Esophagus squamous epithelium (tissue), 4 donors: ENCODE measurements around the gene CCDC187.

Experiments
- POLR2A ChIP-seq, 4 donors: fragments of 450-650 bp; IDR thresholded peaks; one replicate each; pipeline ENCODE4 v1.6.1; 2017; ENCODE audit warnings: antibody characterized with exemption in 4 of 4, mild to moderate bottlenecking in 4 of 4, moderate library complexity in 3 of 4
- TF ChIP-seq, protein P1 (sequence below), 6 experiments: fragments of 450-650 bp in 4 of 6; fragments of 200-600 bp in 2 of 6; sonication (generic) in 2 of 6; IDR thresholded peaks; one replicate each; pipeline ENCODE4 v1.5.1; 2016 to 2019; ENCODE audit warnings: antibody characterized with exemption in 6 of 6, mild to moderate bottlenecking in 4 of 6, moderate library complexity in 4 of 6

DNA sequence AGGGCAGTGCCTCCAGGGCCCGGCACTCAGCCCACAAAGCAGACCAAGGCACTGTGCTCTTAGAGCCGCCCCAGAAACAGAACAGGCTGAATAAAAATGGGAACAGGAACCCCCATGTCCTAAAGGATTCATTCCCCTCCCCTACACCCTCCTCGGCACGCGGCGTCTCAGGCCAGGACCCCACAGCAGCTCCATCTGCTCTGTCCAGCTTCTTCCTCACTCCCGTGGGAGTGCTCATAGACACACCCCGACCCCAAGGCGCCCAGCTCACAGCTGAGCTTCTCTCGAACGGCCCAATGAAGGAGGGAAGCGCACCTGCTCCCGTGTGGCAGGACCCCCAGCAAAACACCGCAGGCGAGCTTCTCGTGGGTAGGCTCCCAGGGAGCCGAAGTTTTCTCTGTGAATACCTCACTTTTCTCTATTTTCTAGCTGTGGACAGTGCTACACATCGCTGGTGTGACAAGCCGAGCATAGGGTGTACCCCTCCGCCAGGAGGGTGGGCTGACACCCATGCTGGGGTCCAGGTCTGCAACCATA is 42.9 kb downstream of the CCDC187 start:
- TF ChIP-seq, protein P1, sequence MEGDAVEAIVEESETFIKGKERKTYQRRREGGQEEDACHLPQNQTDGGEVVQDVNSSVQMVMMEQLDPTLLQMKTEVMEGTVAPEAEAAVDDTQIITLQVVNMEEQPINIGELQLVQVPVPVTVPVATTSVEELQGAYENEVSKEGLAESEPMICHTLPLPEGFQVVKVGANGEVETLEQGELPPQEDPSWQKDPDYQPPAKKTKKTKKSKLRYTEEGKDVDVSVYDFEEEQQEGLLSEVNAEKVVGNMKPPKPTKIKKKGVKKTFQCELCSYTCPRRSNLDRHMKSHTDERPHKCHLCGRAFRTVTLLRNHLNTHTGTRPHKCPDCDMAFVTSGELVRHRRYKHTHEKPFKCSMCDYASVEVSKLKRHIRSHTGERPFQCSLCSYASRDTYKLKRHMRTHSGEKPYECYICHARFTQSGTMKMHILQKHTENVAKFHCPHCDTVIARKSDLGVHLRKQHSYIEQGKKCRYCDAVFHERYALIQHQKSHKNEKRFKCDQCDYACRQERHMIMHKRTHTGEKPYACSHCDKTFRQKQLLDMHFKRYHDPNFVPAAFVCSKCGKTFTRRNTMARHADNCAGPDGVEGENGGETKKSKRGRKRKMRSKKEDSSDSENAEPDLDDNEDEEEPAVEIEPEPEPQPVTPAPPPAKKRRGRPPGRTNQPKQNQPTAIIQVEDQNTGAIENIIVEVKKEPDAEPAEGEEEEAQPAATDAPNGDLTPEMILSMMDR (IDR thresholded peaks at IDR 0.05), result no peak
- TF ChIP-seq POLR2A (IDR thresholded peaks at IDR 0.05), result no peak
